GM23248 (cell line): ENCODE measurements around the gene CASKIN1. TPM values are rescaled to one million over a fixed set of nuclear protein-coding genes. Genes with fewer than 3 reads are reported as not detected.
A peak's percentile ranks its signal among the peaks of the same experiment; 100 is the strongest.

Experiments used
- DNase-seq: peaks from one replicate; pipeline ENCODE4 v3.0.0-alpha.2; 2015
- H2AFZ ChIP-seq: fragments of 200-600 bp; sonication (generic); 2 replicates; pipeline ENCODE4 v1.6.1; 2016; ENCODE audit warnings: antibody characterized with exemption
- H3F3A ChIP-seq: fragments of 200-600 bp; sonication (generic); 2 replicates; pipeline ENCODE4 v1.6.1; 2016; ENCODE audit warnings: mild to moderate bottlenecking, antibody characterized with exemption, mixed run types; ENCODE audit not compliant: insufficient read depth
- H3K27ac ChIP-seq: fragments of 200-600 bp; sonication (generic); 2 replicates; pipeline ENCODE4 v1.5.1; 2016; ENCODE audit warnings: mild to moderate bottlenecking
- H3K27me3 ChIP-seq: fragments of 200-600 bp; sonication (generic); replicated peaks from 2 replicates; pipeline ENCODE4 v1.6.1; 2016; ENCODE audit warnings: mild to moderate bottlenecking; ENCODE audit not compliant: insufficient read depth
- H3K36me3 ChIP-seq: fragments of 200-600 bp; sonication (generic); 2 replicates; pipeline ENCODE4 v1.6.1; 2016; ENCODE audit warnings: low read depth, mild to moderate bottlenecking
- H3K4me1 ChIP-seq: fragments of 200-600 bp; sonication (generic); 2 replicates; pipeline ENCODE4 v1.6.1; 2016; ENCODE audit warnings: mild to moderate bottlenecking; ENCODE audit not compliant: insufficient read depth
- H3K4me2 ChIP-seq: fragments of 200-600 bp; sonication (generic); one replicate; pipeline ENCODE4 v1.6.1; 2016; ENCODE audit warnings: mild to moderate bottlenecking; ENCODE audit not compliant: unreplicated experiment
- H3K4me3 ChIP-seq: fragments of 200-600 bp; sonication (generic); 2 replicates; pipeline ENCODE4 v1.5.1; 2016; ENCODE audit warnings: mild to moderate bottlenecking
- H3K79me2 ChIP-seq: fragments of 200-600 bp; sonication (generic); 2 replicates; pipeline ENCODE4 v1.6.1; 2016; ENCODE audit warnings: mild to moderate bottlenecking; ENCODE audit not compliant: insufficient read depth
- H3K9ac ChIP-seq: fragments of 200-600 bp; sonication (generic); 2 replicates; pipeline ENCODE4 v1.6.1; 2016; ENCODE audit warnings: mild to moderate bottlenecking
- H3K9me2 ChIP-seq: fragments of 200-600 bp; sonication (generic); 2 replicates; pipeline ENCODE4 v1.6.1; 2016; ENCODE audit warnings: mixed run types, mild to moderate bottlenecking, moderate library complexity; ENCODE audit not compliant: insufficient read depth
- H3K9me3 ChIP-seq: fragments of 200-600 bp; sonication (generic); one replicate; pipeline ENCODE4 v1.6.1; 2017; ENCODE audit warnings: low read depth
- H4K20me1 ChIP-seq: fragments of 200-600 bp; sonication (generic); 2 replicates; pipeline ENCODE4 v1.6.0; 2016; ENCODE audit not compliant: insufficient read depth
- EZH2 ChIP-seq: fragments of 200-600 bp; sonication (generic); IDR thresholded peaks from 2 replicates; pipeline ENCODE4 v1.6.1; 2018; ENCODE audit warnings: antibody characterized with exemption, mild to moderate bottlenecking; ENCODE audit not compliant: insufficient read depth, poor library complexity, severe bottlenecking
- EZH2phosphoT487 ChIP-seq: fragments of 200-600 bp; sonication (generic); IDR thresholded peaks from 2 replicates; pipeline ENCODE4 v1.6.1; 2018; ENCODE audit warnings: antibody characterized with exemption, moderate library complexity, mild to moderate bottlenecking, low read depth; ENCODE audit not compliant: insufficient read depth
- WGBS, 2 experiments: methylation state at CpG; one replicate each; pipeline ENCODE4 v1.1.6; 2015 to 2017; ENCODE audit warnings: low lambda C conversion rate in 2 of 2, low coverage in 1 of 2; ENCODE audit errors: missing lambda C conversion rate in 2 of 2; 5-methylcytosine and 5-hydroxymethylcytosine counted together
- in situ Hi-C: fragments of 300-500 bp; cut with MboI; formaldehyde crosslinking; loops from 2 replicates; pipeline ENCODE4 v1.15.0; 2020
- polyA plus RNA-seq: library from polyadenylated mRNA; unstranded; fragments of >200 nt; fragmentation: Nextera tagmentation; extraction: Ambion mirVana; gene quantifications from 2 replicates; pipeline ENCODE4 v1.2.1, GENCODE V29; 2016
- total RNA-seq: library from RNA; depleted of rRNA; stranded (reverse); fragments of >200 nt; shearing (Covaris generic); gene quantifications from 2 replicates; pipeline ENCODE4 v1.2.3, GENCODE V29; 2014

Gene CASKIN1
- total and polyA plus RNA-seq, 2 experiments from 2014 or later = not detected

DNA sequence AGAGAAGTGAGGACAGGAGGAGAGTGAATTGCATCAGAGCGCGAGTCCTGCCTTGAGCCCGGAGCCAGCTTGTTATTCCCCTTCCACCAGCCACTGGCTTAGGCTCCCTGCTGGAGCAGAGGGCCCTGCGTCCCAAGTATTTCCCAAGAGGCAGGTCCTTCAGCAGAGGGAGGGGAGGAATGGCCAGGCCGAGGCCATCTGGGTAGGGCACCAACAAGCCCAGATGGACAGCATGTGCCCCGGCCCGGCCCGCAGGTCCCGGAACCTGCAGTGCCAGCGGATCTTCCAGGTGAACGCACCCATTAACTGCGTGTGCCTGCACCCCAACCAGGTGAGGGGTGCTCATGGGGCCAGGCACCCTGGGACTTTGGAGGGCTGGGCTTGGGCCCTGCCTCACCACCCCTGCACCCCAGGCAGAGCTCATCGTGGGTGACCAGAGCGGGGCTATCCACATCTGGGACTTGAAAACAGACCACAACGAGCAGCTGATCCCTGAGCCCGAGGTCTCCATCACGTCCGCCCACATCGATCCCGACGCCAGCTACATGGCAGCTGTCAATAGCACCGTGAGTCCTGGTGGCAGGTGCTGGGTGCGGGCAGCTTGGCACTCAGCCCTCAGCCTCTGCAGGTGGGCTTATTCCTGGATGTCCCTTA lies 10.5 kb upstream of the CASKIN1 start:
- H3K9me3 ChIP-seq = no peaks in the 10 kb centered on the region
- H3K4me3 ChIP-seq = no peak overlapping the region
- no peak overlapping the region for H3K27ac ChIP-seq
- WGBS, 2 experiments = 94 to 95% methylated on average over 22 to 23 of the region's 23 CpGs
- no peak for TF ChIP-seq EZH2phosphoT487
- TF ChIP-seq EZH2 = no peak
- H3K27me3 ChIP-seq = no peaks in the 10 kb centered on the region
- no peaks in the 10 kb centered on the region for H3F3A ChIP-seq
- H2AFZ ChIP-seq = no peak overlapping the region
- no peak for DNase-seq
- no peaks in the 10 kb centered on the region for H3K9me2 ChIP-seq
- no peak overlapping the region for H3K4me2 ChIP-seq
- peaks cover 3% of the 10 kb centered on the region; the same call in 1 of the 2 replicates for H3K4me1 ChIP-seq
- H3K79me2 ChIP-seq = peaks cover 20% of the 10 kb centered on the region
- H4K20me1 ChIP-seq = no peaks in the 10 kb centered on the region
- in situ Hi-C loops = no loop called here
- H3K9ac ChIP-seq = no peak overlapping the region
- H3K36me3 ChIP-seq = no peaks in the 10 kb centered on the region

DNA sequence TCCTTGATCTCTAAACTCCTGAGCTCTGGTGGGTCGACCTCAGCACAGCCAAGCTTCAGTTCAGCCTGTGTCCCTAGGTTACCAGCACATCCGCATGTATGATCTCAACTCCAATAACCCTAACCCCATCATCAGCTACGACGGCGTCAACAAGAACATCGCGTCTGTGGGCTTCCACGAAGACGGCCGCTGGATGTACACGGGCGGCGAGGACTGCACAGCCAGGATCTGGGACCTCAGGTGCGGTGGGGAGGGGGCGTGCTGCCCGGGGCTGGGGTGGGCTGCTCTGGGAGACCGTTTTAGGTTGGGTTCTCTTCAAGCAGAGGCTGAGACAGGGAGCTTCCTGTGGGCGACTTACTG lies 10.0 kb upstream of the CASKIN1 start:
- Histone ChIP-seq H3K27ac (no peak overlapping the region), H2AFZ (no peak overlapping the region), H3K27me3 (no peaks in the 10 kb centered on the region), H3K4me1 (peaks cover 3% of the 10 kb centered on the region; the same call in 1 of the 2 replicates), H3K79me2 (peaks cover 16% of the 10 kb centered on the region), H3K4me3 (peak overlapping the region; percentile 83), H3K9me3 (no peaks in the 10 kb centered on the region), H3K4me2 (peak overlapping the region; percentile 82), H3K36me3 (no peaks in the 10 kb centered on the region), H3F3A (no peaks in the 10 kb centered on the region), H4K20me1 (no peaks in the 10 kb centered on the region), H3K9me2 (no peaks in the 10 kb centered on the region), H3K9ac (peak overlapping the region; percentile 86)
- no peak for TF ChIP-seq EZH2phosphoT487
- in situ Hi-C loops = no loop called here
- WGBS, 2 experiments = 89 to 90% methylated on average over 18 of the region's 18 CpGs
- no peak for DNase-seq

- in situ Hi-C loops = no loop called here
- peak overlapping the region; percentile 82 for H3K4me2 ChIP-seq
- H2AFZ ChIP-seq = peak overlapping the region; percentile 93; the same call in 1 of the 2 replicates
- peak overlapping the region; percentile 69 for H3K27ac ChIP-seq
- DNase-seq = peak; percentile 40
- peaks cover 3% of the 10 kb centered on the region; the same call in 1 of the 2 replicates for H3K4me1 ChIP-seq
- WGBS, 2 experiments = 3% methylated on average over 14 to 16 of the region's 16 CpGs
- no peaks in the 10 kb centered on the region for H3K36me3 ChIP-seq
- H3F3A ChIP-seq = no peaks in the 10 kb centered on the region
- peaks cover 16% of the 10 kb centered on the region for H3K79me2 ChIP-seq
- TF ChIP-seq EZH2 (no peak), EZH2phosphoT487 (no peak)
- H4K20me1 ChIP-seq = no peaks in the 10 kb centered on the region
- peak overlapping the region; percentile 83 for H3K4me3 ChIP-seq
- peak overlapping the region; percentile 86 for H3K9ac ChIP-seq
- H3K9me3 ChIP-seq = no peaks in the 10 kb centered on the region
- H3K9me2 ChIP-seq = no peaks in the 10 kb centered on the region
- no peaks in the 10 kb centered on the region for H3K27me3 ChIP-seq
Observed at GRCh38 chr16:2205967-2206313, 9.5 kb upstream of the CASKIN1 start.

DNA sequence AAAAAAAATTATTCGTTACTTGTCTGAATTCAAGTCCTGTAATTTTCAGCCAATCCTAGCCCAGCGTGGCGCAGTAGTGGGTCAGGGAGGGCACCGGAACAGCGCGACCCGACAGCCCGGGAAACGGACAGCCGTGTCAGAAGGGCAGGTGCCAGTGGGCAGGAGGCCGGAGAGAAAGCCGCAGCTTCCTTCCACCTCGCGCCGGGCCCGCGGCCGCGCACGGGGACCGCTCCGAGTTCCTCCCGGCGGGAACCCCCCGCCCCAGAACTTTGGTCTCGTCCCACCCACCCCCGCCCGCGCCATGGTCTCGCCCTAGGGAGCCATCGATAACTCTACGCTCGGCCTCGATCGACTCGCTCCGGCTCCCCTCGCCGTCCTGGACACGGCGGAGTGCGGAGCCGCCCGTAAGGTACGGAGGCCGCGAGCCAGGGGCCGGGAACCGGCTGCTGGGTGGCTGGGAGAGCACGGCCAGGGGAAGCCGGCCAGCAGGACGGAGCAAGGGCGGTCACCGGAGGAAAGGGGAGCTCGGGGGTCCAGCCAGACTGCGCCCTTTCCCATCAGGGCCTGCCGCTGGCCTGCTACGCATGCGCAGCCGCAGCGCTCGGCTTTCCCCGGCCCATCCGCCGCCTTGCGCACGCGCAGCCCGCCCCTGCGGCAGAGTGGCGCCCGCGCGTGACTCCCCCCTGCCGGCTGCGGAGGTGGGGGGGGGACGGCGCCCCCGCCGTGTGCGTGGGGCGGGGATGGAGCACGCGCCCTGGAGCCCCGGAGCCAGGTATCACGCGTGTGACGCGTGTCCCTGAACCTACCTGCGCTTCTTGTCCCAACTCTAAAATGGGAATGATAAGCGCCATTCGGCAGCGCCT lies 8.9 kb upstream of the CASKIN1 start, which contains the start of gene MLST8:
Gene MLST8 (plus strand): TSS at position 351 of the 863 bp plus-strand sequence. CDS start 632 bp downstream, outside the sequence.
- in situ Hi-C loops = no loop called here

More for the DNA sequence above, 8.9 kb upstream of the CASKIN1 start, which contains the start of gene MLST8:
- Histone ChIP-seq H3K4me2 (peak within 1 kb of the TSS; percentile 82), H3K27me3 (no peaks in the 10 kb centered on the region), H3F3A (no peaks in the 10 kb centered on the region), H3K9ac (peak within 1 kb of the TSS; percentile 86), H3K9me3 (no peaks in the 10 kb centered on the region), H2AFZ (peak within 1 kb of the TSS; percentile 93), H3K9me2 (no peaks in the 10 kb centered on the region), H3K4me1 (peaks cover 3% of the 10 kb centered on the region; the same call in 1 of the 2 replicates), H3K27ac (peak within 1 kb of the TSS; percentile 69), H3K36me3 (no peaks in the 10 kb centered on the region), H3K79me2 (peaks cover 16% of the 10 kb centered on the region), H3K4me3 (peak within 1 kb of the TSS; percentile 83), H4K20me1 (no peaks in the 10 kb centered on the region)
- no peak for TF ChIP-seq EZH2phosphoT487
- TF ChIP-seq EZH2 = no peak
- 1 to 2% methylated on average over 47 to 61 of the region's 93 CpGs for WGBS, 2 experiments
- DNase-seq = peak; percentile 91
